Measurements from ENCODE around the gene FGF6.

DNA sequence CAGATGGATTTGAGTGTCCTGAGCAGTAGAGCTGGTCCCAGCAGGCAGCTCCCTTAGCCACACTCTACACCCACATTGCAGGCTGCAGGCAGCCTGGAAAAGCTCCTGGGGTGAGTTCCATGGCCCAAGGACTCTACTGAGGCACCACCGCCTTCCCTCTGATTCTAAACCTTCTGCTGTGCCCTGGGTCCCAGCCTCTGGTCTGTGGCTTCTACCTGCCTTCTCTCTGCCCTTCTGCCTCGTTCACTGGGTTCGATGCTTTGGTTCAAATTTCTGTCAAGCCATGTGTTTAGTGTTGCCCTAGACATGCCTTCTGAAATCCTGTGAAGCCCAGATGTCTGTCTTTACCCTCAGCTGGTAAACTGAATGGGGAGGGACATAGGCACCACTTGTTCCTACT is 1.5 kb upstream of the FGF6 start:
- TF ChIP-seq, protein P1, sequence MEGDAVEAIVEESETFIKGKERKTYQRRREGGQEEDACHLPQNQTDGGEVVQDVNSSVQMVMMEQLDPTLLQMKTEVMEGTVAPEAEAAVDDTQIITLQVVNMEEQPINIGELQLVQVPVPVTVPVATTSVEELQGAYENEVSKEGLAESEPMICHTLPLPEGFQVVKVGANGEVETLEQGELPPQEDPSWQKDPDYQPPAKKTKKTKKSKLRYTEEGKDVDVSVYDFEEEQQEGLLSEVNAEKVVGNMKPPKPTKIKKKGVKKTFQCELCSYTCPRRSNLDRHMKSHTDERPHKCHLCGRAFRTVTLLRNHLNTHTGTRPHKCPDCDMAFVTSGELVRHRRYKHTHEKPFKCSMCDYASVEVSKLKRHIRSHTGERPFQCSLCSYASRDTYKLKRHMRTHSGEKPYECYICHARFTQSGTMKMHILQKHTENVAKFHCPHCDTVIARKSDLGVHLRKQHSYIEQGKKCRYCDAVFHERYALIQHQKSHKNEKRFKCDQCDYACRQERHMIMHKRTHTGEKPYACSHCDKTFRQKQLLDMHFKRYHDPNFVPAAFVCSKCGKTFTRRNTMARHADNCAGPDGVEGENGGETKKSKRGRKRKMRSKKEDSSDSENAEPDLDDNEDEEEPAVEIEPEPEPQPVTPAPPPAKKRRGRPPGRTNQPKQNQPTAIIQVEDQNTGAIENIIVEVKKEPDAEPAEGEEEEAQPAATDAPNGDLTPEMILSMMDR (optimal IDR thresholded peaks at IDR 0.05 in 1 of 3, IDR thresholded peaks at IDR 0.05 in 1 of 3, conservative IDR thresholded peaks at IDR 0.05 in 1 of 3; ENCODE audit: extremely low read depth in 1 of 3, insufficient read depth in 2 of 3, low read length in 3 of 3) = no peak
- TF ChIP-seq EZH2 (IDR thresholded peaks at IDR 0.05; ENCODE audit: low read length) = no peak
